GM12872 (cell line): ENCODE measurements around the gene PALM2AKAP2.

Experiments used
- CTCF ChIP-seq: IDR thresholded peaks from 3 replicates; pipeline ENCODE4 v1.5.1; 2011; ENCODE audit warnings: low read depth, mild to moderate bottlenecking, low read length, moderate library complexity; ENCODE audit not compliant: insufficient read depth

The PALM2AKAP2 gene

GRCh38 chr9:109779711-109780452 is at the start of gene PALM2AKAP2:
Gene PALM2AKAP2, plus strand, starts transcription at chr9:109780198. Its CDS starts 291 bp downstream, at chr9:109780489.
- TF ChIP-seq CTCF = no peak

GRCh38 chr9:109730228-109730627 is 49.8 kb upstream of the PALM2AKAP2 start:
- TF ChIP-seq CTCF = no peak

GRCh38 chr9:109733690-109734089 is 46.3 kb upstream of the PALM2AKAP2 start:
- no peak for TF ChIP-seq CTCF

GRCh38 chr9:109734814-109735213 is 45.2 kb upstream of the PALM2AKAP2 start:
- TF ChIP-seq CTCF = no peak

GRCh38 chr9:109735801-109736200 is 44.2 kb upstream of the PALM2AKAP2 start:
- no peak for TF ChIP-seq CTCF

- TF ChIP-seq CTCF = no peak
Observed at GRCh38 chr9:109737295-109737694, 42.7 kb upstream of the PALM2AKAP2 start.

- no peak for TF ChIP-seq CTCF
Observed at GRCh38 chr9:109739760-109740159, 40.2 kb upstream of the PALM2AKAP2 start.
